ENCODE measurements around the gene SH3GL2.

DNA sequence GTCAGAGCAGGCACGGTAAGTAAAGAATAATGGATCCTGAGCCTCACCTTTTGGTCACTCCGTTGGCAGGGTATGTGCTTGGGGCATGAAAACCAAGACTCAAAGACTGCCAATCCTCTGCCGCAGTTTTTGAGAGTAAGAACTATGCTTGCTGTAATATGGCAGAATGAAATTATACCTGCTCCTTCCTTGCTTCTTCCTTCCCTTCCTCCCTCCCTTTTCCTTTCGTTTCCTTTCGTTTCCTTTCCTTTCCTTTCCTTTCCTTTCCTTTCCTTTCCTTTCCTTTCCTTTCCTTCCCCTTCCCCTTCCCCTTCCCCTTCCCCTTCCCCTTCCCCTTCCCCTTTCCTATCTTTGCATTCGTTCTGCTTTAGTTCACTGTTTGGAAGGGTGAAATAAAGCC, 43.9 kb downstream of the SH3GL2 start:
- TF ChIP-seq ZFP3 (CRISPR knock-in tag; IDR thresholded peaks at IDR 0.05), result no peak
- TF ChIP-seq, protein P1, sequence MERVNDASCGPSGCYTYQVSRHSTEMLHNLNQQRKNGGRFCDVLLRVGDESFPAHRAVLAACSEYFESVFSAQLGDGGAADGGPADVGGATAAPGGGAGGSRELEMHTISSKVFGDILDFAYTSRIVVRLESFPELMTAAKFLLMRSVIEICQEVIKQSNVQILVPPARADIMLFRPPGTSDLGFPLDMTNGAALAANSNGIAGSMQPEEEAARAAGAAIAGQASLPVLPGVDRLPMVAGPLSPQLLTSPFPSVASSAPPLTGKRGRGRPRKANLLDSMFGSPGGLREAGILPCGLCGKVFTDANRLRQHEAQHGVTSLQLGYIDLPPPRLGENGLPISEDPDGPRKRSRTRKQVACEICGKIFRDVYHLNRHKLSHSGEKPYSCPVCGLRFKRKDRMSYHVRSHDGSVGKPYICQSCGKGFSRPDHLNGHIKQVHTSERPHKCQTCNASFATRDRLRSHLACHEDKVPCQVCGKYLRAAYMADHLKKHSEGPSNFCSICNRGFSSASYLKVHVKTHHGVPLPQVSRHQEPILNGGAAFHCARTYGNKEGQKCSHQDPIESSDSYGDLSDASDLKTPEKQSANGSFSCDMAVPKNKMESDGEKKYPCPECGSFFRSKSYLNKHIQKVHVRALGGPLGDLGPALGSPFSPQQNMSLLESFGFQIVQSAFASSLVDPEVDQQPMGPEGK (CRISPR knock-in tag; IDR thresholded peaks at IDR 0.05; ENCODE audit: borderline replicate concordance), result no peak
- TF ChIP-seq, protein P2, sequence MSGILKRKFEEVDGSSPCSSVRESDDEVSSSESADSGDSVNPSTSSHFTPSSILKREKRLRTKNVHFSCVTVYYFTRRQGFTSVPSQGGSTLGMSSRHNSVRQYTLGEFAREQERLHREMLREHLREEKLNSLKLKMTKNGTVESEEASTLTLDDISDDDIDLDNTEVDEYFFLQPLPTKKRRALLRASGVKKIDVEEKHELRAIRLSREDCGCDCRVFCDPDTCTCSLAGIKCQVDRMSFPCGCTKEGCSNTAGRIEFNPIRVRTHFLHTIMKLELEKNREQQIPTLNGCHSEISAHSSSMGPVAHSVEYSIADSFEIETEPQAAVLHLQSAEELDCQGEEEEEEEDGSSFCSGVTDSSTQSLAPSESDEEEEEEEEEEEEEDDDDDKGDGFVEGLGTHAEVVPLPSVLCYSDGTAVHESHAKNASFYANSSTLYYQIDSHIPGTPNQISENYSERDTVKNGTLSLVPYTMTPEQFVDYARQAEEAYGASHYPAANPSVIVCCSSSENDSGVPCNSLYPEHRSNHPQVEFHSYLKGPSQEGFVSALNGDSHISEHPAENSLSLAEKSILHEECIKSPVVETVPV (CRISPR knock-in tag; IDR thresholded peaks at IDR 0.05), result no peak
- TF ChIP-seq, protein P3, sequence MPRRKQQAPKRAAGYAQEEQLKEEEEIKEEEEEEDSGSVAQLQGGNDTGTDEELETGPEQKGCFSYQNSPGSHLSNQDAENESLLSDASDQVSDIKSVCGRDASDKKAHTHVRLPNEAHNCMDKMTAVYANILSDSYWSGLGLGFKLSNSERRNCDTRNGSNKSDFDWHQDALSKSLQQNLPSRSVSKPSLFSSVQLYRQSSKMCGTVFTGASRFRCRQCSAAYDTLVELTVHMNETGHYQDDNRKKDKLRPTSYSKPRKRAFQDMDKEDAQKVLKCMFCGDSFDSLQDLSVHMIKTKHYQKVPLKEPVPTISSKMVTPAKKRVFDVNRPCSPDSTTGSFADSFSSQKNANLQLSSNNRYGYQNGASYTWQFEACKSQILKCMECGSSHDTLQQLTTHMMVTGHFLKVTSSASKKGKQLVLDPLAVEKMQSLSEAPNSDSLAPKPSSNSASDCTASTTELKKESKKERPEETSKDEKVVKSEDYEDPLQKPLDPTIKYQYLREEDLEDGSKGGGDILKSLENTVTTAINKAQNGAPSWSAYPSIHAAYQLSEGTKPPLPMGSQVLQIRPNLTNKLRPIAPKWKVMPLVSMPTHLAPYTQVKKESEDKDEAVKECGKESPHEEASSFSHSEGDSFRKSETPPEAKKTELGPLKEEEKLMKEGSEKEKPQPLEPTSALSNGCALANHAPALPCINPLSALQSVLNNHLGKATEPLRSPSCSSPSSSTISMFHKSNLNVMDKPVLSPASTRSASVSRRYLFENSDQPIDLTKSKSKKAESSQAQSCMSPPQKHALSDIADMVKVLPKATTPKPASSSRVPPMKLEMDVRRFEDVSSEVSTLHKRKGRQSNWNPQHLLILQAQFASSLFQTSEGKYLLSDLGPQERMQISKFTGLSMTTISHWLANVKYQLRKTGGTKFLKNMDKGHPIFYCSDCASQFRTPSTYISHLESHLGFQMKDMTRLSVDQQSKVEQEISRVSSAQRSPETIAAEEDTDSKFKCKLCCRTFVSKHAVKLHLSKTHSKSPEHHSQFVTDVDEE (CRISPR knock-in tag; IDR thresholded peaks at IDR 0.05), result no peak
- TF ChIP-seq TOX (CRISPR knock-in tag; IDR thresholded peaks at IDR 0.05; ENCODE audit: borderline replicate concordance), result no peak
- TF ChIP-seq ZNF565 (CRISPR knock-in tag; conservative IDR thresholded peaks at IDR 0.05; ENCODE audit: low read depth), result no peak
- TF ChIP-seq OSR1 (CRISPR knock-in tag; IDR thresholded peaks at IDR 0.05), result no peak
- no peak for TF ChIP-seq RARB (CRISPR knock-in tag; IDR thresholded peaks at IDR 0.05)
- TF ChIP-seq, protein P4, sequence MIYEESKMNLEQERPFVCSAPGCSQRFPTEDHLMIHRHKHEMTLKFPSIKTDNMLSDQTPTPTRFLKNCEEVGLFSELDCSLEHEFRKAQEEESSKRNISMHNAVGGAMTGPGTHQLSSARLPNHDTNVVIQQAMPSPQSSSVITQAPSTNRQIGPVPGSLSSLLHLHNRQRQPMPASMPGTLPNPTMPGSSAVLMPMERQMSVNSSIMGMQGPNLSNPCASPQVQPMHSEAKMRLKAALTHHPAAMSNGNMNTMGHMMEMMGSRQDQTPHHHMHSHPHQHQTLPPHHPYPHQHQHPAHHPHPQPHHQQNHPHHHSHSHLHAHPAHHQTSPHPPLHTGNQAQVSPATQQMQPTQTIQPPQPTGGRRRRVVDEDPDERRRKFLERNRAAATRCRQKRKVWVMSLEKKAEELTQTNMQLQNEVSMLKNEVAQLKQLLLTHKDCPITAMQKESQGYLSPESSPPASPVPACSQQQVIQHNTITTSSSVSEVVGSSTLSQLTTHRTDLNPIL (CRISPR knock-in tag; IDR thresholded peaks at IDR 0.05; ENCODE audit: low read depth), result no peak
- TF ChIP-seq, protein P5, sequence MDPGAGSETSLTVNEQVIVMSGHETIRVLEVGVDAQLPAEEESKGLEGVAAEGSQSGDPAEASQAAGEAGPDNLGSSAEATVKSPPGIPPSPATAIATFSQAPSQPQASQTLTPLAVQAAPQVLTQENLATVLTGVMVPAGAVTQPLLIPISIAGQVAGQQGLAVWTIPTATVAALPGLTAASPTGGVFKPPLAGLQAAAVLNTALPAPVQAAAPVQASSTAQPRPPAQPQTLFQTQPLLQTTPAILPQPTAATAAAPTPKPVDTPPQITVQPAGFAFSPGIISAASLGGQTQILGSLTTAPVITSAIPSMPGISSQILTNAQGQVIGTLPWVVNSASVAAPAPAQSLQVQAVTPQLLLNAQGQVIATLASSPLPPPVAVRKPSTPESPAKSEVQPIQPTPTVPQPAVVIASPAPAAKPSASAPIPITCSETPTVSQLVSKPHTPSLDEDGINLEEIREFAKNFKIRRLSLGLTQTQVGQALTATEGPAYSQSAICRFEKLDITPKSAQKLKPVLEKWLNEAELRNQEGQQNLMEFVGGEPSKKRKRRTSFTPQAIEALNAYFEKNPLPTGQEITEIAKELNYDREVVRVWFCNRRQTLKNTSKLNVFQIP (CRISPR knock-in tag; IDR thresholded peaks at IDR 0.05; ENCODE audit: borderline replicate concordance, low read depth), result no peak
- TF ChIP-seq CSDC2 (CRISPR knock-in tag; IDR thresholded peaks at IDR 0.05), result no peak
- TF ChIP-seq ZC3H10 (CRISPR knock-in tag; IDR thresholded peaks at IDR 0.05), result no peak
